ENCODE results near the gene CPTP.
A peak's percentile ranks its signal among the peaks of the same experiment; 100 is the strongest.
"Not testable (repeated sequence)": the region's sequence is repeated elsewhere in the genome, so short reads cannot be mapped to it uniquely, and the experiment has no call there.

CPTP gene

DNA sequence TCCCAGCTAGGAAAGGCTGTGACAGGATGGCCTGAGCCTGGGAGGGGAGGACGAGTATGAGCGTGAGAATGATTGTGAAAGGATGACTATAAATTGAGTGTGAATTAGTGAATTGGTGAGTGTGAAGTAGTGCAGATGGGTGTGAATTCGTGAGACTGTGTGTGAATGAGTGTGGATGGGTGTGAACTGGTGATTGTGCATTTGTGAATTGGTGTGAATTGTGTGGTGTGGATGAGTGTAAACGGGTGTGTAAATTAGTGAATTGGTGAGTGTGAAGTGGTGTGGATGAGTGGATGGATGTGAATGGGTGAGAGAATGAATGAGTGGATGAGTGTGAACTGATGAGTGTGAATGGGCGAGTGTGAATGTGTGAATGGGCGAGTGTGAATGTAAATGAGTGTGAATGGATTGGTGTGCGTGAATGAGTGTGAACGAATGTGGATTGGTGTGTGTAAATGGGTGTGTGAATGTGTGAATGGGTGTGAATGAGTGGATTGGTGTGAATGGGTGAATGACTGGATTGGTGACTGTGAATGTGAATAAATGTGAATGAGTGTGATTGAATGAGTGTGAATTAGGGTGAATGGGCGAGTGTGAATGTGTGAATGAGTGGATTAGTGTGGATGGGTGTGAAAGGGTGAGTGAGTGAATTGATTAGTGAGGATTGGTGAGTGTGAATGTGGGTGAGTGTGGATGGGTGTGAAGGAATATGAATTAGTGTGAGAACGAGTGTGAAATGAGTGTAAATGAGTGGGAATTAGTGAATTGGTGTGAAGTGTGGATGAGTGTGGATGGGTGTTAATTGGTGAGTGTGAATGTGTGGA lies 41.5 kb downstream of the CPTP start:
- DNase-seq (ENCODE audit: low read depth): no peak
- no peak overlapping the region for H3K4me3 ChIP-seq (ENCODE audit: low read depth, low read length)
- TF ChIP-seq MYC (IDR thresholded peaks at IDR 0.05; ENCODE audit: low read depth, low read length) (no peak), POLR2A (IDR thresholded peaks at IDR 0.05; ENCODE audit: extremely low read depth, insufficient read length) (no peak)
- TF ChIP-seq, protein P1, sequence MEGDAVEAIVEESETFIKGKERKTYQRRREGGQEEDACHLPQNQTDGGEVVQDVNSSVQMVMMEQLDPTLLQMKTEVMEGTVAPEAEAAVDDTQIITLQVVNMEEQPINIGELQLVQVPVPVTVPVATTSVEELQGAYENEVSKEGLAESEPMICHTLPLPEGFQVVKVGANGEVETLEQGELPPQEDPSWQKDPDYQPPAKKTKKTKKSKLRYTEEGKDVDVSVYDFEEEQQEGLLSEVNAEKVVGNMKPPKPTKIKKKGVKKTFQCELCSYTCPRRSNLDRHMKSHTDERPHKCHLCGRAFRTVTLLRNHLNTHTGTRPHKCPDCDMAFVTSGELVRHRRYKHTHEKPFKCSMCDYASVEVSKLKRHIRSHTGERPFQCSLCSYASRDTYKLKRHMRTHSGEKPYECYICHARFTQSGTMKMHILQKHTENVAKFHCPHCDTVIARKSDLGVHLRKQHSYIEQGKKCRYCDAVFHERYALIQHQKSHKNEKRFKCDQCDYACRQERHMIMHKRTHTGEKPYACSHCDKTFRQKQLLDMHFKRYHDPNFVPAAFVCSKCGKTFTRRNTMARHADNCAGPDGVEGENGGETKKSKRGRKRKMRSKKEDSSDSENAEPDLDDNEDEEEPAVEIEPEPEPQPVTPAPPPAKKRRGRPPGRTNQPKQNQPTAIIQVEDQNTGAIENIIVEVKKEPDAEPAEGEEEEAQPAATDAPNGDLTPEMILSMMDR (IDR thresholded peaks at IDR 0.05; ENCODE audit: low read depth, low read length): no peak
- TF ChIP-seq, protein P2, sequence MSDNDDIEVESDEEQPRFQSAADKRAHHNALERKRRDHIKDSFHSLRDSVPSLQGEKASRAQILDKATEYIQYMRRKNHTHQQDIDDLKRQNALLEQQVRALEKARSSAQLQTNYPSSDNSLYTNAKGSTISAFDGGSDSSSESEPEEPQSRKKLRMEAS (IDR thresholded peaks at IDR 0.05; ENCODE audit: low read depth, low read length): no peak

DNA sequence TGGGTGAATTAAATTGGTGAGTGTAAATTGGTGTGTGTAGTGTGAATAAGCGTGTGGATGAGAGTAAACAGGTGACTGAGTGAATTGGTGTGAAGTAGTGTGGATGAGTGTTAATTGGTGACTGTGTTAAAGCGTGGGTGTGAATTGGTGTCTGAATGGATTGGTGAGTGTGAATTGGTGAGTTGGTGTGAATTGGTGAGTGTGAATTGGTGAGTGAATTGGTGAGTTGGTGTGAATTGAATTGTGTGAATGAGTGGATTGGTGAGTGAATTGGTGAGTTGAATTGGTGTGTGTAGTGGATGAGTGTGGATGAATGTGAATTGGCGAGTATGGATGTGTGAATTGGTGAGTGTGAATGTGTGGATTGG lies 42.1 kb downstream of the CPTP start:
- no peak overlapping the region for H3K4me3 ChIP-seq (ENCODE audit: low read depth, low read length)
- DNase-seq (ENCODE audit: low read depth): no peak
- TF ChIP-seq, protein P2 (IDR thresholded peaks at IDR 0.05; ENCODE audit: low read depth, low read length): no peak
- TF ChIP-seq, protein P1 (IDR thresholded peaks at IDR 0.05; ENCODE audit: low read depth, low read length): no peak
- no peak for TF ChIP-seq POLR2A (IDR thresholded peaks at IDR 0.05; ENCODE audit: extremely low read depth, insufficient read length)
- TF ChIP-seq MYC (IDR thresholded peaks at IDR 0.05; ENCODE audit: low read depth, low read length): no peak

DNA sequence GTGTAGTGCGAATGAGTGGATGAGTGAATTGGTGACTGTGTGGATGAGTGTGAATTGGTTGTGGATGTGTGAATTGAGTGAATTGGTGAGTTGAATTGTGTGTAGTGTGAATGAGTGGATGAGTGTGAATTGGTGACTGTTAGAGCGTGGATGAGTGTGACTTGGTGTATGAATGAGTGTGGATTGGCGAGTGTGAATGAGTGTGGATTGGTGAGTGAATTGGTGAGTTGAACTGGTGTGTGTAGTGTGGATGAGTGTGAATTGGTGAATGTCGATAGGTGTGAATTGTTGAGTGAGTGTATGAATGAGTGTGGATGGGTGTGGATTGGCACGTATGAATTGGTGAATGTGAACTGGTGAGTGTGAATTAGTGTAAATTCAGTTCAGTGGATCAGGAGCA lies 42.7 kb downstream of the CPTP start:
- DNase-seq (ENCODE audit: low read depth): no peak
- no peak for TF ChIP-seq MYC (IDR thresholded peaks at IDR 0.05; ENCODE audit: low read depth, low read length)
- TF ChIP-seq, protein P1 (IDR thresholded peaks at IDR 0.05; ENCODE audit: low read depth, low read length): no peak
- no peak overlapping the region for H3K4me3 ChIP-seq (ENCODE audit: low read depth, low read length)

DNA sequence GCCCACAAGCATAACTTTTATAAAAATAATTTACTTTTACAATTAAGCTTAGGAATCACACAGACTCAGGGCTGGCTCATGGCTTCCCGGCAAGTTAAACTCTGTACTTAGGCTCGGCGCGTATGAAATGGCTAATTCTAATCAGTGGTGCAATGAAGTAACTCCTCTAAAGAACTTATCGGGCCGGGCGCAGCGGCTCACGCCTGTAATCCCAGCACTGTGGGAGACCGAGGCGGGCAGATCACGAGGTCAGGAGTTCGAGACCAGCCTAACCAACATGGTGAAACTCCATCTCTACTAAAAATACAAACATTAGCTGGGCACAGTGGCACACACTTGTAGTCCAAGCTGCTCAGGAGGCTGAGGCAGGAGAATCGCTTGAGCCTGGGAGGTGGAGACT lies 45.5 kb downstream of the CPTP start:
- not testable (repeated sequence) for H3K4me3 ChIP-seq (ENCODE audit: low read depth, low read length); DNase-seq (ENCODE audit: low read depth)

DNA sequence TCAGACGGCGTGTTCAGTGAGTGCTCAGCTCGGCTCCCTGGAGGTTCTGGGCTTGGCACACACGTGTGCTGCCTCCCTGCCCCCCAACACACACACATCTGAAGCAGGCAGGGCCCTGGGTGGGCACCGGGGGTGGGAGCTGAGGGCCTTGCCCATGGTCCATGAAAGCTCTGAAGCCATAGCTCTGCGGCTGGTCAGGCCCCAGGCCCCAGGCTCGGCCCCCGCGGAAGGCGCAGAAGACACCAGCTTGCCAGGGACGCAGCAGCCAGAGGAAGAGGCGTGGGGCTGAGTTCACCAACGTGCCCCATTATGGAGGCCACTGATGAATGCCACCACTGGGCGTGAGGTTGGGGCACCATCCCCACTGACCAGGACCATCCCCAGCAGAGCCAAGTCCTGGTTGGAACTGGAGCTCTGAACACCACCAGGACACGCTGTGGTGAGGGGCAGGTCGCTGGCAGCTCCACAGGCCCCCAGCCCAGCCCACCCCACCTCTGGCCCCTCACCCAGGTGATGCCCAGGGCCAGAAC lies 46.2 kb downstream of the CPTP start:
- TF ChIP-seq POLR2A (IDR thresholded peaks at IDR 0.05; ENCODE audit: extremely low read depth, insufficient read length): no peak
- TF ChIP-seq, protein P2 (IDR thresholded peaks at IDR 0.05; ENCODE audit: low read depth, low read length): no peak
- TF ChIP-seq MYC (IDR thresholded peaks at IDR 0.05; ENCODE audit: low read depth, low read length): no peak
- TF ChIP-seq, protein P1 (IDR thresholded peaks at IDR 0.05; ENCODE audit: low read depth, low read length): no peak
- no peak overlapping the region for H3K4me3 ChIP-seq (ENCODE audit: low read depth, low read length)
- no peak for DNase-seq (ENCODE audit: low read depth)

DNA sequence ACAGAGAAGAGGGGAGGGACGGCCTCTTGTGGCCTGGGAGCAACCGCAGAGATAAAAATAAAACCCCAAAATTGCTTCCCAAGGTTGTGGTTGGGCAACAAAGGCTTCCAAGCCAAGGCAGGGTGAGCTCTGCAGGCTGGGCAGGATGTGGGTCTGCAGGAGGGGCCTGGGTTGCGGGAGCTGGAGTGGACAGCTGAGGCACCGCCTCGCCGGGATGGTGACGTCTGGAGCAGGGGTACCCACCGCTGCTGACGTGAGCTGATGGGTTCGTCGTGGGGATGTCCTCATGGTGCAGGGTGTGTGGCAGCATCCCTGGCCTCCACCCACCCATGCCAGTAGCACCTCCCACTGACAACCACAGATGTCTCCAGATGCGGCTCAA lies 46.8 kb downstream of the CPTP start:
- H3K4me3 ChIP-seq (ENCODE audit: low read depth, low read length): no peak overlapping the region
- TF ChIP-seq, protein P2 (IDR thresholded peaks at IDR 0.05; ENCODE audit: low read depth, low read length): no peak
- no peak for TF ChIP-seq POLR2A (IDR thresholded peaks at IDR 0.05; ENCODE audit: extremely low read depth, insufficient read length)
- no peak for TF ChIP-seq MYC (IDR thresholded peaks at IDR 0.05; ENCODE audit: low read depth, low read length)
- DNase-seq (ENCODE audit: low read depth): peak; percentile 94
